Cerebellar cortex (tissue), 1 donor: ENCODE results near the gene CNTD1.

Source experiments
- DNase-seq: peaks from one replicate; pipeline ENCODE4 v3.0.0-alpha.2; 2015; ENCODE audit warnings: low spot score

CNTD1 gene

GRCh38 chr17:42779304-42779935 is 19.2 kb upstream of the CNTD1 start:
- DNase-seq: no peak

DNA sequence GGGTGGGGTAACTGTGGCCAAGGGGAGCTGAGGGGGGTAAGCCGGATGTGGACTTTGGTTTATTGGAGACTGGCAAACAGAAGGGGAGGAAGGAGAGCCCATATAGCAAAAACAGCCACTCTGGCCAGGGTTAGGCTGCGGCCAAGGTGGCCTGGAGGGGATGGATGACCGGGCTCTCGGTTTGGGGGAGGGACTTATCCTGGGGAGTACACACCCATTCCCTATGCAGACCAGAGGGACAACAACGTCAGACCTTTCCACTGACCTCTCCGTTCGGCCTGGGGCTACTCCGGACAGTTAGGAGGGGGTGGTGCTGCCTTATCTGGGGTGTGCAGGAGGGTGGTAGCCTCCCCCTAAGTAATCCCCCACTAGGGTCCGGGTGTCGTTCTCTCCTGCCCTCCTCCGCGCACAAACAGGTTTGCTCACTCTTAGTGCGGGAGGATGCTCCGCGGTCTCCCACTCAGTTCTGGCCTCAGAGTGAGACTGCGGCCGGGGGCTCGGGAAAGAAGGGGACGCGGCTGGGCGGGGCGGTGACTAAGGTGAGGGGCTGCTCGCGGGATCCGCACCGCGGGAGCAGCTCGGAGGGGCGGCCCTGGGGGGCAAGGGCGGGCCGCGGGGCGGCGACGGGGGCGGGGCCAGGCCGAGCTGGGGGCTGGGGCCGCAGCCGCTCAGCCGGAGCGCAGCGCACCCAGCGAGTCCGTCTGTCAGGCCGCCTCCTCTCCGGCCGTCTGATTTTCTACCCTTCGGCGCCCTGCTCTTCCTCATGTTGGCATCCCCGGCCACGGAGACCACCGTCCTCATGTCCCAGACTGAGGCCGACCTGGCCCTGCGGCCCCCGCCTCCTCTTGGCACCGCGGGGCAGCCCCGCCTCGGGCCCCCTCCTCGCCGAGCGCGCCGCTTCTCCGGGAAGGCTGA is 18.5 kb upstream of the CNTD1 start, which contains the start of gene WNK4:
Gene WNK4 (plus strand): TSS at position 675 of the 915 bp plus-strand sequence. CDS start 89 bp downstream, at position 764.
- DNase-seq: no peak

DNA sequence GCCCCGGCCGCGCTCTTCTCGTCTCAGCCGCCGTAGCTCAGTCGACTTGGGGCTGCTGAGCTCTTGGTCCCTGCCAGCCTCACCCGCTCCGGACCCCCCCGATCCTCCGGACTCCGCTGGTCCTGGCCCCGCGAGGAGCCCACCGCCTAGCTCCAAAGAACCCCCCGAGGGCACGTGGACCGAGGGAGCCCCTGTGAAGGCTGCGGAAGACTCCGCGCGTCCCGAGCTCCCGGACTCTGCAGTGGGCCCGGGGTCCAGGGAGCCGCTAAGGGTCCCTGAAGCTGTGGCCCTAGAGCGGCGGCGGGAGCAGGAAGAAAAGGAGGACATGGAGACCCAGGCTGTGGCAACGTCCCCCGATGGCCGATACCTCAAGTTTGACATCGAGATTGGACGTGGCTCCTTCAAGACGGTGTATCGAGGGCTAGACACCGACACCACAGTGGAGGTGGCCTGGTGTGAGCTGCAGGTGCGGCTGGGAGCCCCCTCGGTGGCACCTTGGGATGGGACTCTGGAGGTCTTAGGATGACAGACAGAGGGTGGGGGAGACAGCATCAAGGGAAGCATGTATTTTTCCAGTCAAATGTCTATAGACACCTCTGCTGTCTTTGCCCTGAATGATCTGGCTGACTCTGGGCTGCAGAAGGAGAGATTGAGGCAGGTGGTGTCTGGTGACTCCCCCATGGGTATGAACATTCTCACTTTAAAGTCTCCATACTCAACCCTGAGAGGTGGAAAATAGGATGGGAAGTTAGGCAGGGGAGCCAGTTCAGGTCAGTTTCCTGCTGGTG is 17.6 kb upstream of the CNTD1 start:
- no peak for DNase-seq

DNA sequence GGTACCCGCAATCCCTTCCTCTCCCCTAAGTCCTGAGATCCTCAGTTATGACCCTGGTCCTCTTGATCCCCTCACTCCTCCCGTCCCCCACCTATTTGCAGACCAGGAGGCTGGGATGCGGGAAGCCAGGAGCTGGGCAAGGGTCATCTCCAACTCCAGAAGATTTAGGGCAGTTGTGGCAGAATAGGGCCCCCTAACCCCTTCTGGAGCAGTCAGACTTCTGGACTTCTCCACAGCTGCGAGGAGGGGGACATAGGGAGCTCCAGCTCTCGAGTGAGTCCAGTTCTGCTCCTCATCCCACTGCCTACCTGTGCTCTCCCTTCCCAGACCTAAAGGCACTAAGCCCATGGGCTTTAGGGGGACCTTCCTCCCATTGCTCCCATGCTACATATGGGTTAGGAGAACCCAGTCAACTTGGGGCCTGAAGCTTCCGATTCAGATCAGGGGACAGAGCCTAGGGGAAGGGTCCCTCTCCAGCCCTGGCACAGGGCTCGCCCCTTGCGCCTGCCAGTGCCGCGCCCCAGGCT is 17.0 kb upstream of the CNTD1 start:
- no peak for DNase-seq

- DNase-seq: no peak
Observed at GRCh38 chr17:42782166-42783061, 16.2 kb upstream of the CNTD1 start.

- DNase-seq: no peak
Observed at GRCh38 chr17:42783062-42783790, 15.4 kb upstream of the CNTD1 start.

- no peak for DNase-seq
Observed at GRCh38 chr17:42783791-42784138, 14.9 kb upstream of the CNTD1 start.

GRCh38 chr17:42784409-42784808 is 14.3 kb upstream of the CNTD1 start:
- no peak for DNase-seq

- no peak for DNase-seq
Observed at GRCh38 chr17:42784811-42785592, 13.7 kb upstream of the CNTD1 start.

DNA sequence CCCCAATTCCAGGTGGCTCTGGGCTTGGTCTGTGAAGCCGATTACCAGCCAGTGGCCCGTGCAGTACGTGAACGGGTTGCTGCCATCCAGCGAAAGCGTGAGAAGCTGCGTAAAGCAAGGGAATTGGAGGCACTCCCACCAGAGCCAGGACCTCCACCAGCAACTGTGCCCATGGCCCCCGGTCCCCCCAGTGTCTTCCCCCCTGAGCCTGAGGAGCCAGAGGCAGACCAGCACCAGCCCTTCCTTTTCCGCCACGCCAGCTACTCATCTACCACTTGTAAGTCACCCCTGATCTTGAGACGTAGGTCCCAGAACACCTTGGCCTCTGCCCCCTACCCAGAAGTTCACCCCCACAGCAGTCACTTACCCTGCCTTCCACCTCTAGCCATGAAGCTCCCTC is 11.4 kb upstream of the CNTD1 start:
- no peak for DNase-seq

DNA sequence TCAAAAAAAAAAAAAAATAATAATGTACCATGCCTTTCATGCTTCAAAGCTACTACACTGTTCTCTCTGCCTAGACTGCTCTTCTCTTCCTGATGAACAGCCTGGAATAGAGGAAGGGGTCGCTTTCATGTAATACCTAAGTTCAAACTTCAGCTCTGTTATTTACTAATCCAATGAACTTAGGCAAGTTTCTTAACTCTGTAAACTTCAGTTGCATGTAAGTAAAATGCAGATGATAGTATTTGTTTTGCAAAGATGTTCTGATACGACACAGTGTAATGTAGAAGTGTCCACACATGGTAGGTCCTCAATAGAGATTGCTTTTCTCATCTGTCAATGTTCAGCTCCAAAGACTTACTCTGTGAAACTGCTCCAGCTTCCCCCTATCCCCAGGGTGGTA is 6.7 kb upstream of the CNTD1 start:
- no peak for DNase-seq

DNA sequence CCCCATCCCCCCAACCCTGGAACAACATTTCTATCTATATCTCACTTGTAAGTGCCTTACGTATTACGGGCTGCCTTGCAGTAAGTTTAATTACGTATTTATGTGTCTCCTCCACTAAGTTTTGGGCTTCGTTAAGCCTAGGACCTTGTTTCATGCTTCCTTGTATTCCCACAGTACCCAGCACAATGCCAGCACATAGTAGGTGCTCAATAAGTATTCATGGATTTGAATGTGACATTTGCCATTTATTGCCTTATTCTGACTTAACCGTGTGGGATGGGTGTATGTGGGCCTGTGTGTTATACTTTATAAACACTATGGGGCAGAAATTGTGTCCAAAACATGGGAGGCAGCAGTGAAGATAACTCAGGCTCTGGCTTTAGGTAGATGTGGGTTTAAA is 6.1 kb upstream of the CNTD1 start:
- no peak for DNase-seq

- DNase-seq: no peak
Observed at GRCh38 chr17:42795061-42795460, 3.6 kb upstream of the CNTD1 start.

- DNase-seq: no peak
Observed at GRCh38 chr17:42795465-42795864, 3.2 kb upstream of the CNTD1 start.

DNA sequence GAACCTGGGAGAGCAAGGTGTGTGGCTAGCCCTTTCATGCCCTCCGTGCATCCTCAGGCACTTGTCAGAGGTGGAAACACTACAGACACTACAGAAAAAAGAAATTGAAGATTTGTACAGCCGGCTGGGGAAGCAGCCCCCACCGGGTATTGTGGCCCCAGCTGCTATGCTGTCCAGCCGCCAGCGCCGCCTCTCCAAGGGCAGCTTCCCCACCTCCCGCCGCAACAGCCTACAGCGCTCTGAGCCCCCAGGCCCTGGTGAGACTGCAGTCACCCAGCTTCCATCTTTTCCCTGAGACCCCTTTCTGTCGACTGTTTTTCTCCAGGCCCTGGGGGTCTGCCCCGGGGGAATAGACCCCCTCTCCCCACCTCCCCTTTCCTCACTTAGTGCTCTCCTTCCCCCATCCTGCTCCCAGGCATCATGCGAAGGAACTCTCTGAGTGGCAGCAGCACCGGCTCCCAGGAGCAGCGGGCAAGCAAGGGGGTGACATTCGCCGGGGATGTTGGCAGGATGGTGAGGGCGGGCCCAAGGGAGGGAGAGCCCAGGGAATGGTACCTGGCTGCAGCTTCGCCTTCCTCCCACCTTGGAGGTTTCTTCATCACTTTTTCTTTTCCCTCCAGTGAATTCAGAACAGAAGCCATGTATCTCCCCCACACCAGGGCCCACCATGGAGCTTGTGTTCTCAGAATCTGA is 2.4 kb upstream of the CNTD1 start:
- no peak for DNase-seq

DNA sequence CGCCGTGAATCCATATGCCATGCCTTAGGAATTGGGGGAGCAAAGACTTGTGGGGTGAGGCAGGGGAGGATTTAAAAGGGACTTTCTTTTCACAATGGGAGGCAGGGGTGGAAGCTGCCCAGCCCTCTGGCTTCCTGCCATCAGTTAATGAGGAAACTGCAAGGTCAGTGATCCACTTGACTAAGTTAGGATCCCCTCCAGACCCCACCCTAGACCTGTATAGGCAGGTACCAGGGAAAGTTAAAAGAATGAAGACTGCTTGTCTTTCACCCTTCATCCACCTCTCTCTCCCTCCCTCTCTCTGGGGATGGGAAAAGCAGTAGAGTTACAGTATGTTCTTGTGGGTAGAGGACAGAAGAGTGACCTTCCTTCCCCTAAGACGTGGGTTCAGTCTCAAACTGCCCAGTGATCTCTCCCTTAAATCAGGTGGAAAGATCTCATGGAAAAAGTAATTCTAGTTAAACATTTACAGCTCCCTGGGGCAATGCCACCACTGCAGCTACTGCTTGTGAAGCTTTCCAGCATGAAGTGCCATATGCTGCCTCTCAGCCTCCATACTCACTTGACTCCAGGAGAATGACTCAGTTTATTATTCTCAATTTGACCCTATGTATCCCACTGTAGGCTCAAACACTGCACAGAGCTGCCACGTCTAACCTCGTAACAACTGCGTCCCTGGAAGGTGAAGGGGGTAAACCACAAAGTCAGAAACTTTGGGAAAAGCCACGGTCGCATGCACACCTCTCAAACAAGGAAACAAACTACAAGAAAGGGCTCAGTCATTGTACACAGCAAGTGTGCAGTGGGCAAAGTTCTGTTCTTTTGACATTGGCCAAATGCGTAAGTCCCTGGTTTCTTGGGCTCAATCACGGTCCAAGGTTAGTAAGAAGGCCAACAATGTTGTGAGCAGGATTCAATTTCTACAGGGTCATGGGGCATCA is 1.3 kb upstream of the CNTD1 start:
- DNase-seq: no peak

DNA sequence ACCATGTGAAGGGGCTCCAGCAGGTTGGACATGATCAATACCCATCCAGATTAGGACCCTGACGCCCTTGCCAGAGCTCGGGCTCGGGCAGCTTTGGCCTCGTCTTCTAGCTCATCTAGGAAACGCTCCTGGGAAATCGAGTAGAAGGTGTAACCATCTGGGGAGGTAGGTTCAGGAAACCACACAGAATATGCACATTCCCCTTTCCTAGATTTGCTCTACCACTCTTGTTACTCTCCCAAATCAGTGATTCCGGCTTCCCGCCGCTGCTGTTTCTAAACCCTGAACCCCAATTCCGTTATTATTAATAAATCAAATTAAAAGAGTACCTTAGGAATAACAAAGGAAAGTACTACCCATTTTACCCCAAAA is 664 bp upstream of the CNTD1 start:
- no peak for DNase-seq
